ENCODE data around the gene VPS13A.

- TF ChIP-seq CTCF (IDR thresholded peaks at IDR 0.05) (no peak), ZFX (IDR thresholded peaks at IDR 0.05; ENCODE audit: borderline replicate concordance) (no peak)
Measured at GRCh38 chr9:77403239-77403638, 225.9 kb downstream of the VPS13A start.
